SK-N-SH treated with all-trans-retinoic acid at 6 μM for 48 hours (cell line): ENCODE measurements around the gene SLC22A2.

ENCODE experiments used
- TOX ChIP-seq: fragments of 250-450 bp; sonication (Bioruptor Pico); IDR thresholded peaks from 2 replicates; pipeline ENCODE4 v1.8.0; 2021; ENCODE audit warnings: mild to moderate bottlenecking, moderate library complexity, borderline replicate concordance
- TF ChIP-seq, protein P1 (sequence below): fragments of 250-450 bp; sonication (Bioruptor Pico); IDR thresholded peaks from 2 replicates; pipeline ENCODE4 v1.8.0; 2020; ENCODE audit warnings: mild to moderate bottlenecking, moderate library complexity, borderline replicate concordance

DNA sequence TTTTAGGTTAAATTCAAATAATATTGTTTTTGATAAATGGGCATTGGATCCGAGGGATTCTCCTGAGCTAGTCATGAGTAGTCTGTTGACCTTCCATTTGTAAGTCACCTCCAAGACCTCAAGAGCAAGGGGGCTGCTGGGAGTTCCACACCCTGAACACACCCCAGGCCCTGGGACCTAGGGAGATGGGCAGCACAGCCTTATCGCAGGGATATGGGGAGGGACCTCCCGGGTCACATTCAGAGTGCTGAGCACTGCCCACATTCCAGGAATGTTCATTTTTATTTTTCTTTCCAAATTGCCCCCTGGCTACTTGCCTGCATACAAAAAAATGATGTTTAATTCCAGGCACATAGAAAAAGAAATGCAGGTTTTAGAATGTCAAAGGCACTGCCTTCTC, 55.5 kb downstream of the SLC22A2 start:
- TF ChIP-seq, protein P1, sequence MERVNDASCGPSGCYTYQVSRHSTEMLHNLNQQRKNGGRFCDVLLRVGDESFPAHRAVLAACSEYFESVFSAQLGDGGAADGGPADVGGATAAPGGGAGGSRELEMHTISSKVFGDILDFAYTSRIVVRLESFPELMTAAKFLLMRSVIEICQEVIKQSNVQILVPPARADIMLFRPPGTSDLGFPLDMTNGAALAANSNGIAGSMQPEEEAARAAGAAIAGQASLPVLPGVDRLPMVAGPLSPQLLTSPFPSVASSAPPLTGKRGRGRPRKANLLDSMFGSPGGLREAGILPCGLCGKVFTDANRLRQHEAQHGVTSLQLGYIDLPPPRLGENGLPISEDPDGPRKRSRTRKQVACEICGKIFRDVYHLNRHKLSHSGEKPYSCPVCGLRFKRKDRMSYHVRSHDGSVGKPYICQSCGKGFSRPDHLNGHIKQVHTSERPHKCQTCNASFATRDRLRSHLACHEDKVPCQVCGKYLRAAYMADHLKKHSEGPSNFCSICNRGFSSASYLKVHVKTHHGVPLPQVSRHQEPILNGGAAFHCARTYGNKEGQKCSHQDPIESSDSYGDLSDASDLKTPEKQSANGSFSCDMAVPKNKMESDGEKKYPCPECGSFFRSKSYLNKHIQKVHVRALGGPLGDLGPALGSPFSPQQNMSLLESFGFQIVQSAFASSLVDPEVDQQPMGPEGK, result no peak
- TF ChIP-seq TOX (CRISPR knock-in tag), result no peak
